ENCODE measurements around the gene BCAN.
"Not testable (repeated sequence)": the region's sequence is repeated elsewhere in the genome, so short reads cannot be mapped to it uniquely, and the experiment has no call there.

Gene BCAN, protein sequence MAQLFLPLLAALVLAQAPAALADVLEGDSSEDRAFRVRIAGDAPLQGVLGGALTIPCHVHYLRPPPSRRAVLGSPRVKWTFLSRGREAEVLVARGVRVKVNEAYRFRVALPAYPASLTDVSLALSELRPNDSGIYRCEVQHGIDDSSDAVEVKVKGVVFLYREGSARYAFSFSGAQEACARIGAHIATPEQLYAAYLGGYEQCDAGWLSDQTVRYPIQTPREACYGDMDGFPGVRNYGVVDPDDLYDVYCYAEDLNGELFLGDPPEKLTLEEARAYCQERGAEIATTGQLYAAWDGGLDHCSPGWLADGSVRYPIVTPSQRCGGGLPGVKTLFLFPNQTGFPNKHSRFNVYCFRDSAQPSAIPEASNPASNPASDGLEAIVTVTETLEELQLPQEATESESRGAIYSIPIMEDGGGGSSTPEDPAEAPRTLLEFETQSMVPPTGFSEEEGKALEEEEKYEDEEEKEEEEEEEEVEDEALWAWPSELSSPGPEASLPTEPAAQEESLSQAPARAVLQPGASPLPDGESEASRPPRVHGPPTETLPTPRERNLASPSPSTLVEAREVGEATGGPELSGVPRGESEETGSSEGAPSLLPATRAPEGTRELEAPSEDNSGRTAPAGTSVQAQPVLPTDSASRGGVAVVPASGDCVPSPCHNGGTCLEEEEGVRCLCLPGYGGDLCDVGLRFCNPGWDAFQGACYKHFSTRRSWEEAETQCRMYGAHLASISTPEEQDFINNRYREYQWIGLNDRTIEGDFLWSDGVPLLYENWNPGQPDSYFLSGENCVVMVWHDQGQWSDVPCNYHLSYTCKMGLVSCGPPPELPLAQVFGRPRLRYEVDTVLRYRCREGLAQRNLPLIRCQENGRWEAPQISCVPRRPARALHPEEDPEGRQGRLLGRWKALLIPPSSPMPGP

DNA sequence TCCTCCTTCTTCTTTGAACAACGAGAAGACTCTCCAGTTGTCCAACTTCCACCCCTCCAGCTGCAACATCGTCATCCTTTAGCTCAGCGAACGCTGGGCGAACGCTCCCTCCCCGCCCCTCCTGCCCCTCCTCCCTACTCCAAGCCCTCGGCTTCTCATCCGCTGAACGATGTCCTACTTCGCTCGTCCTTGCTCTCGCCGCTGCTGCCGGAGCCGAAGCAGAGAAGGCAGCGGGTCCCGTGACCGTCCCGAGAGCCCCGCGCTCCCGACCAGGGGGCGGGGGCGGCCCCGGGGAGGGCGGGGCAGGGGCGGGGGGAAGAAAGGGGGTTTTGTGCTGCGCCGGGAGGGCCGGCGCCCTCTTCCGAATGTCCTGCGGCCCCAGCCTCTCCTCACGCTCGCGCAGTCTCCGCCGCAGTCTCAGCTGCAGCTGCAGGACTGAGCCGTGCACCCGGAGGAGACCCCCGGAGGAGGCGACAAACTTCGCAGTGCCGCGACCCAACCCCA is at the start of gene BCAN:
TSS of gene BCAN (plus strand) at position 357 of the 504 bp plus-strand sequence. CDS start 3,938 bp downstream, outside the sequence.
- DNase-seq (ENCODE audit: low read depth), result no peak

DNA sequence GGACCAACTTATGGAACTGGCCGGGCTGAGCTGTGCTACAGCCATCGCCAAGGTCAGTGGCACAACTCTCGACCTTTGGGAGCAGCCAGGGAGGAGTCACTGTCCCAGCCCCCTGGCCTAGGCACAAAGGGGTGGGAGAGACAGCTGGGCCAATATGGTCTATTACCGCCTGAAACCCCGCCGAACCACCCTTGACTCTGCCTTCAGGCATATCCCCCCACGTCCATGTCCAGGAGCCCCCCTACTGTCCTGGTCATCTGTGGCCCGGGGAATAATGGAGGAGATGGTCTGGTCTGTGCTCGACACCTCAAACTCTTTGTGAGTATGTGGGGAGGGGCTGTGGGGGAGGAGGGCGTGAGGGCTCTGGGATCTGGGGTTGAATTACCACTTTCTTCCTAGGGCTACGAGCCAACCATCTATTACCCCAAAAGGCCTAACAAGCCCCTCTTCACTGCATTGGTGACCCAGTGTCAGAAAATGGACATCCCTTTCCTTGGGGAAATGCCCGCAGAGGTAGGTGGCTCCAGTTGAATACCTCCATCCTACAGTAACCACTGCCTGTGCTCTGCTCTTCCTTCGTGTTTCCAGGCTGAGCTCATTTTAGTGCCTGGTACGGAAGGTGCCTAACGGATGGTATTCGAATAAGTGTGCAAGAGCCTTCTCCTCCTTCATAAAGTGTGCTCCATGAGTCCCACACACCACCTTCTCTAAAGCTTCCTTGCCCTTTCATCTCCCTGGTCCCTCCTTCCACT is 49.6 kb upstream of the BCAN start:
- DNase-seq (ENCODE audit: low read depth), result no peak

DNA sequence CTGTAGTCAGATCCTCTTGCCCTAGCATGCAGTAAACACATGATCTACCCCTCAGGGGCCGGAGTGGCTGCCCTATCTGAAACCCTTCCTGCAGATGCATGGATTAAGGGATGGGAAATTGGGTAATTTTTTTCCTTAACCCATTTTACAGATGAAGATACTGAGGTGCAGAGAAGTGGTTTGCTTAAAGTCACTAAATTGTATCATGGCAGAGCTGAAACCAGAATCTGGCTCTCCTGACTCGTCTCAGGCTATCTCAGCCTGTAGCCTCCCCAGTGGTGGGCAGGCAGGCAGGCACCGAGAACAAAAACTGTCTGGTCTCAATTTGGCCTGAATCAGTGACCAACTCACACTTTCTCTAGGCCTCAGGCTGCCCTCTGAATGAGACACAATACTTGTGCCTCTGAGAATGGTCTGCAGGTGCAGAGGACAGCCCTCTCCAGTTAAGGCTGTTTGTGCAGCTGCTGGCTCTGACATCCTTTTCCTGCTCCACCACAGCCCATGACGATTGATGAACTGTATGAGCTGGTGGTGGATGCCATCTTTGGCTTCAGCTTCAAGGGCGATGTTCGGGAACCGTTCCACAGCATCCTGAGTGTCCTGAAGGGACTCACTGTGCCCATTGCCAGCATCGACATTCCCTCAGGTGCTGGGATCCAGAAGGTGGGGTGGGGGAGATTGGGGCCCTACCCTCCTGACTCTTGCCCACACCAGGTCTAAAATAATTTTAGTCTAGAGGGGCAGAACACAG is 48.8 kb upstream of the BCAN start:
- no peak for DNase-seq (ENCODE audit: low read depth)

DNA sequence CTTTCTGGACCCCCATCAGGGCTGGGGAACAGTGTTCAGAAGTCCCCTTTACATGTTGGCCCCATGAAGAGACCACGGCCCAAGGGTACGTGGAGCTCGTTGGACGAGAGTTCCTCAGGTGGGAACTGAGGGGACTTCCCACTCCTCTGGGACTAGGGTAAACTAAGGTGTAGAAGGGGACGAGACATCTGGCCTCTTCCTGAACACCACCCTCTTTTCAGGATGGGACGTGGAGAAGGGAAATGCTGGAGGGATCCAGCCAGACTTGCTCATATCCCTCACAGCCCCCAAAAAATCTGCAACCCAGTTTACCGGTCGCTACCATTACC is 48.3 kb upstream of the BCAN start:
- DNase-seq (ENCODE audit: low read depth), result no peak

- DNase-seq (ENCODE audit: low read depth), result no peak
These were observed 47.7 kb upstream of the BCAN start for GRCh38 chr1:156594190-156594589.

DNA sequence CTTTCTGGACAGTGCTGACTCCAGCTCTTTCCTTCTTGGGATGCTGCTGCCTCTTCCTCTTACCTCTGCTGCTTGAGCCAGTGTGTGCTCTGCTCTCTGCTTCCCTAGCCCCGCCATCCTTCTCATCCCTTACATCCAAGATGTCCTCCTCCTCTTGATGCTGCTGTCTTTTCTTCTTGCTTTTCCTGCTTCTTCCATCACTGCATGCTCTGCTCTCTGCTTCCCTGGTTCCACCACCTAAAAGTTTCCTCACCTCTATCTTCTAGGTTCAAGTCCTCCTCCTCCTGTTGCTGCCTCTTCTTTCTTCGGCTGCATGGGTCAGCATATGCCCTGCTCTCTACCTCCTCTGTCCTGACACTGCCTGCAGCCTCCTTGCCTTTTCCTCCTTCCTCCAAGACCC is 46.9 kb upstream of the BCAN start:
- no peak for DNase-seq (ENCODE audit: low read depth)

DNA sequence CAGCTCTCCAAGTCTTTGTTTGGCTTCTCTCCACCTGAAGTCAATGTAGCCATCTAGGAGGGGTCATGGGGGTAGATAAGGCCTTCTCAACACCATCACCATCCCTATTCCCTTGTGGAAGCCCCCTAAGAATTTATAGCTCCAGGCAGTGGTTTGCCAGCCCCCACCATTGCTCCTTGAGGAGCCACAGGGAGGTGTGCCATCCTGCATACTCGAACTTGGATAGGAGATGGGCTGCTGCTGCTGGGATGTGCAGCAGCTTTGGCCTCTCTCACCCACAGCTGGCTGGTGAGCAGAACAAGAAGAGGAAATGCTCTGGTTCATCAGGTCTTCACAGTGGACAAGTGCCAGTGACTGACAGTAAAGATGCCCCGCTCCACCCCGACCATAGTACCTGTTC is 45.5 kb upstream of the BCAN start:
- no peak for DNase-seq (ENCODE audit: low read depth)

- no peak for DNase-seq (ENCODE audit: low read depth)
These were observed 43.8 kb upstream of the BCAN start for GRCh38 chr1:156598125-156598524.

DNA sequence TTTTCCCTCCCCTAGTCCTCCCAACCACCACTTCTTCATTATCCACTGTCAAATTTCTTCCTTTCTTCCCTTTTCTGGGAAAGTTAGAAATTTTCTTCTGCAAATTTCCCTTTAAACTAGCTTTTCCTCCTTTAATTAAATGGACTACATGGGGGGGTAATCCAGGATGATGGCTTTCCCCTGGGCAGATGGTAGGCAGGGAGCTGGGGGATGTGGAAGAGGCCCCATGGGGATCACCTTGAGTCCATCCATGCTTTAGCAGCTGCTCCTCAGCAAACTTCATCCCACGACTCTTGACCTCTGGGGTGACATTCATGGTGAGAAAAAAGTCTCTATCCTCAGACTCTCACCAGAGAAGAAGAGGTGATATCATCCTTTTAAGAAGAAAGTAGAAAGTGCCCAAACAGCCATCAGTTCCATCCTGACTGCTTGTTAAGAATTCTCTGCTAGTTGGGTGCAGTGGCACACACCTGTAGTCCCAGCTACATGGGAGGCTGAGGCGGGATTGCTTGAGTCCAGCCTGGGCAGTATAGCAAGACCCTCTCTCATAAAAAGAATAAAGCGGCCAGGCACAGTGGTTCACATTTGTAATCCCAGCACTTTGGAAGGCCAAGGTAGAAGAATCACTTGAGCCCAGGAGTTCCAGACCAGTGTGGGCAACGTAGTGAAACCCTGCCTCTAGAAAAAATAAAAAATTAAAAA is 43.0 kb upstream of the BCAN start:
- no peak for DNase-seq (ENCODE audit: low read depth)

DNA sequence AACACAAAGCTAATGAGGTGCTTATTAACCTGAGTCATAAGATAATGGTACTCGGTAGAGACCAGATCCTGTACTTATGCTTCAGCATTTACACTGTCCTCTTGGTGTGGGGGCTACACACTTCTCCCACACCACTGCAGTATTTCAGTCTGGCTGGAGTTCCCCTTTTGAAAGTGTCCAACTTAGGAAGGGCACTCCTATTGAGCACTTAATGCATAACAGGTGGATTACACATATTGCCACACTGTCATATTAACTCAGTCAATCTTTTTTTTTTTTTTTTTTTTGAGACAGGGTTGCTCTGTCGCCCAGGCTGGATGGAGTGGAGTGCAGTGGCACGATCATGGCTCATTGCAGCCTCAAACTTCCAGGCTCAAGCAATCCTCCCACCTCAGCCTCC is 42.1 kb upstream of the BCAN start:
- no peak for DNase-seq (ENCODE audit: low read depth)

- DNase-seq (ENCODE audit: low read depth), result no peak
These were observed 41.2 kb upstream of the BCAN start for GRCh38 chr1:156600733-156601121.

DNA sequence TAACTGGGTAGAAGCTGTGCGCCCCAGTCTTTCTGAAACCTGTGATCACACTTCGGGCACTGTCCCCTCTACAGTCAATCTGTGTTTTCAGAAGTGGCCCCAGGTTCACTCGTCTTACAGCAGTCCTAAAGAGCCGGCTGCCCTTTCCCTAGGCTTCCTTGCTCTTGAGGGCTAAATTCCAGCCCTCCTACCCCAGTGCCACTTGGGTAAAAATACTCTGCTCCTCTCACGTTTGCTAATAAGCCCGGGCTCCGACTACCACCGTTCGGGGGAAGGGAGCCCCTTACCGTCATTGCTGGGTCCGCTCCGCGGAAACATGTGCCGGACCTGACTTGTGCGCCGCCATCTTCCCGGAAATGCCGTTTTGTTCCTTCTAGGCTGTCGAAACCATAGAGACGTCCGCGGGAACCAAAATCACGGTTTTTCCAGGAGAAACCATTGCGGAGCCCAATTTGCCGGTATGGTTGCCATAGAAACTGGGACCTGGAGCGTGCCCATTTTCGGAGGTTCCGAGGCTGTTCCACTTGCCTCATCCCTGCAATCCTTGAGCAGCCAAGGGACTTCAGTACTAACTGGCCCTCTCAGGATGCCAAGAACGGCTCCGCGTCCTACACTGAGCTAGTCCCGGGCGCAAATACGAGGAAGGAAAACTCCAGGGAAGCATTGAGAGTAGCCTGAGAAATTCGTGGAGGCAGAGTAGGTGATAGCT is 40.6 kb upstream of the BCAN start, which contains the start of gene GPATCH4:
TSS of gene GPATCH4 (minus strand) at position 358 of the 709 bp plus-strand sequence.
- DNase-seq (ENCODE audit: low read depth), result peak; percentile 94

DNA sequence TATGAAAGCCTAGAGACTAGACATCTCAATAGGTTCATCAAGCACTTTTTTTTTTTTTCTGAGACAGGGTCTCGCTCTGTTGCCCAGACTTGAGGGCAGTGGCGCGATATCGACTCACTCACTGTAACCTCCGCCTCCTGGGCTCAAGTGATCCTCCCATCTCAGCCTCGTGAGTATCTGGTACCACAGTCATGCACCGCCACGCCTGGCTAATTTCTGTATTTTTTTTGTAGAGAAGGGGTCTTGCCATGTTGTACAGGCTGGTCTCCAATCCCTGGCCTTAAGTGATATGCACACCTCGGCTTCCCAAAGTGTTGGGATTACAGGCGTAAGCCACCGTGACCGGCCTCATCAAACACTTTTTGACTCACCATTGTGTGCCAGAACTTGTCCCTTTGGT is 40.0 kb upstream of the BCAN start:
- DNase-seq (ENCODE audit: low read depth), result no peak

DNA sequence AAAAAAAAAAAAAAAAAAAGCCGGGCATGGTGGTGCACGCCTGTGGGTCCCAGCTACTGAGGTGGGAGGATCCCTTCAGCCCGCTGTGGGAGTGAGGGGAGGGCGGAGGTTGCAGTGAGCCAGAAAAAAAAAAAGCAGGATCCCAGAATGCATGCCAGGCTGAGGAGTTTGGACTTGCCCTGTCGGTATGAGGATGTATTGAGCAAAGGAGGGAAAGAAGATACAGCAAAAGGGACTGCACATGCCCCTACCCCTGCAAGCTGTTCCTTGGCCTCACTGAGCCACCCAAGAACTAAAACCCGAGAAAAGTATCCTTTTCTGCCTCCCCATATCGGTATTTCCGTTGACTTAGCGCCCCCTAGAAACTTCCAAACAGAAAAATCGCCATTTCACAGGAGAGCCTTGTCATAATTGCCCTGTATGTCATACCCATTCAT is 39.3 kb upstream of the BCAN start:
- no peak for DNase-seq (ENCODE audit: low read depth)

GRCh38 chr1:156607344-156607743 is 34.6 kb upstream of the BCAN start:
- DNase-seq (ENCODE audit: low read depth), result not testable (repeated sequence)

GRCh38 chr1:156608036-156608674 is 33.8 kb upstream of the BCAN start:
- peak; percentile 82 for DNase-seq (ENCODE audit: low read depth)

DNA sequence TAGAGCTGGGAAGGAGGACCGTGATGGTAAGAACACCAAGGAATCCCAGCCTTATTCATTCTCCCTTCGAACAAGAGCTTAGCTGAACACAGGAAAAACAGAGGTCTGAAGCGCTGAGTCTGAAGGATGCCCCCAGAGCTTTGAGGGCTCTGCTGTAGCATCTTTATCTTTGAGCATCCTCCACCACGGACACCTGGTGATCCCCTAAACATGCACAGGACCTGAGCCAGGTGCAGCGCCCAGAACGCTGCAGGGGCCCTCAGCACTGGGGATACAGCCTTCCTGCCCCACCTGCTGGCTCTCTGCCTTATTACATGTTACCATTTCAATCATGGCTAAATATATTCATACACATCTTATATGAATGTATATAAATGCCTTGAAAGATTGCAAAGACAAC is 32.9 kb upstream of the BCAN start:
- peak; percentile 37 for DNase-seq (ENCODE audit: low read depth)

DNA sequence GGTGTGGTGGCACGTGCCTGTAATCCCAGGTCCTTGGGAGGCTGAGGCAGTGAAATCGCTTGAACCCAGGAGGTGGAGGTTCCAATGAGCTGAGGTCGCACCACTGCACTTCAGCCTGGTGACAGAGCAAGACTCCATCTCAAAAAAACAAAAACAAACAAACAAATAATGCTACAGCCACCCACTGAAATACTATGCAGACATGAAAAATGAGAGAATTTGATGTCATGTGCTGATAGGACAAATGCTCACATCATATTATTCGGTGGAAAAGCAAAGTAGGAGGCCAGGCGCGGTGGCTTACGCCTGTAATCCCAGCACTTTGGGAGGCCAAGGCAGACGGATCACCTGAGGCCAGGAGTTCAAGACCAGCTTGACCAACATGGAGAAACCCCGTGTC is 31.8 kb upstream of the BCAN start:
- not testable (repeated sequence) for DNase-seq (ENCODE audit: low read depth)

DNA sequence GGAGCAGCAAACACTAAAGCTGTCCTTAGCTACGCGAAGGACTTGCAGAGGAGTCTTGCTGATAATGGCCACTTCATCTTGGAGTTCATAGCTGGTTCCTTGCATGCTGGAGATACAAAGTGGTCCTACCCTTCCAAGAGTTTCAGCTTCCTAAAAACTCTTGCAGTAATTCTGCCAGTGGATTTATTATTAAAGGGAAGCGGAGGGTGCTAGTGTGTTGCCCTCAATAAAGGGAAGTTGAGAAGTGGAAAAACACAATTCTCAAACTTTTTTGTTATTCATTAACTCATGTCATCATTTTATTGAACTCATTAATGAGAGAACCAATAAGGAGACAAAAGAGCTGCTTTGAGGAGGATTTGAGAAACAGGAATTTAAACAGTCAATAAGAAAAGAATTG is 29.3 kb upstream of the BCAN start:
- no peak for DNase-seq (ENCODE audit: low read depth)

- peak; percentile 51 for DNase-seq (ENCODE audit: low read depth)
These were observed 26.0 kb upstream of the BCAN start for GRCh38 chr1:156615946-156616345.
